ENCODE results near the gene PHTF2. TPM values are rescaled to one million over a fixed set of nuclear protein-coding genes. Genes with fewer than 3 reads are reported as not detected.

The PHTF2 gene
- total and polyA plus RNA-seq, 2 experiments from 2014 or later, result 13.3 to 26.9 TPM

GRCh38 chr7:77770316-77770715, 28.3 kb upstream of the PHTF2 start:
- no peak overlapping the region for H3K4me3 ChIP-seq
- no peak for TF ChIP-seq EZH2phosphoT487 (IDR thresholded peaks at IDR 0.05; ENCODE audit: low read depth, severe bottlenecking, unreplicated experiment)
- no peak for TF ChIP-seq EZH2 (IDR thresholded peaks at IDR 0.05; ENCODE audit: borderline replicate concordance)
- no peak for TF ChIP-seq CTCF (IDR thresholded peaks at IDR 0.05; ENCODE audit: poor library complexity)
- H3K79me2 ChIP-seq, result peaks cover 10% of the 10 kb centered on the region
- no peak overlapping the region for H2AFZ ChIP-seq
- no peak overlapping the region for H3K27ac ChIP-seq
- peaks cover 7% of the 10 kb centered on the region for H3K4me1 ChIP-seq (ENCODE audit: insufficient read depth)
- H3K4me2 ChIP-seq, result no peak overlapping the region
- H3K9me2 ChIP-seq (replicated peaks; ENCODE audit: insufficient read depth), result no peaks in the 10 kb centered on the region
- 95% methylated on average over 8 of the region's 8 CpGs for WGBS (ENCODE audit: low lambda C conversion rate, missing lambda C conversion rate)
- no peaks in the 10 kb centered on the region for H4K20me1 ChIP-seq (ENCODE audit: insufficient read depth, poor library complexity, severe bottlenecking)
- DNase-seq (ENCODE audit: low spot score), result no peak
- no peaks in the 10 kb centered on the region for H3K36me3 ChIP-seq (replicated peaks; ENCODE audit: insufficient read depth, low read depth)
- H3K9me3 ChIP-seq (ENCODE audit: low read depth), result no peaks in the 10 kb centered on the region
- no peaks in the 10 kb centered on the region for H3K27me3 ChIP-seq

- TF ChIP-seq EZH2phosphoT487 (IDR thresholded peaks at IDR 0.05; ENCODE audit: low read depth, severe bottlenecking, unreplicated experiment) (no peak), CTCF (IDR thresholded peaks at IDR 0.05; ENCODE audit: poor library complexity) (no peak), EZH2 (IDR thresholded peaks at IDR 0.05; ENCODE audit: borderline replicate concordance) (no peak)
- no peak overlapping the region for H3K27ac ChIP-seq
- H2AFZ ChIP-seq, result no peak overlapping the region
- no peak overlapping the region for H3K4me3 ChIP-seq
- H3K9me3 ChIP-seq (ENCODE audit: low read depth), result no peaks in the 10 kb centered on the region
- H4K20me1 ChIP-seq (ENCODE audit: insufficient read depth, poor library complexity, severe bottlenecking), result no peaks in the 10 kb centered on the region
- no peaks in the 10 kb centered on the region for H3K9me2 ChIP-seq (replicated peaks; ENCODE audit: insufficient read depth)
- H3K79me2 ChIP-seq, result peaks cover 11% of the 10 kb centered on the region
- no peaks in the 10 kb centered on the region for H3K36me3 ChIP-seq (replicated peaks; ENCODE audit: insufficient read depth, low read depth)
- no peak overlapping the region for H3K4me2 ChIP-seq
- DNase-seq (ENCODE audit: low spot score), result no peak
- no peaks in the 10 kb centered on the region for H3K27me3 ChIP-seq
- H3K4me1 ChIP-seq (ENCODE audit: insufficient read depth), result no peaks in the 10 kb centered on the region
These were observed 26.7 kb upstream of the PHTF2 start for GRCh38 chr7:77771901-77772300.

GRCh38 chr7:77778535-77778934, 20.0 kb upstream of the PHTF2 start:
- H3K9me3 ChIP-seq (ENCODE audit: low read depth), result no peaks in the 10 kb centered on the region
- H3K4me3 ChIP-seq, result no peak overlapping the region
- H4K20me1 ChIP-seq (ENCODE audit: insufficient read depth, poor library complexity, severe bottlenecking), result no peaks in the 10 kb centered on the region
- H2AFZ ChIP-seq, result no peak overlapping the region
- no peak for TF ChIP-seq EZH2 (IDR thresholded peaks at IDR 0.05; ENCODE audit: borderline replicate concordance)
- TF ChIP-seq EZH2phosphoT487 (IDR thresholded peaks at IDR 0.05; ENCODE audit: low read depth, severe bottlenecking, unreplicated experiment), result no peak
- TF ChIP-seq CTCF (IDR thresholded peaks at IDR 0.05; ENCODE audit: poor library complexity), result no peak
- 98% methylated on average over 2 of the region's 2 CpGs for WGBS (ENCODE audit: low lambda C conversion rate, missing lambda C conversion rate)
- H3K27ac ChIP-seq, result no peak overlapping the region
- peaks cover 3% of the 10 kb centered on the region for H3K36me3 ChIP-seq (replicated peaks; ENCODE audit: insufficient read depth, low read depth)
- no peaks in the 10 kb centered on the region for H3K27me3 ChIP-seq
- H3K4me2 ChIP-seq, result no peak overlapping the region
- no peak for DNase-seq (ENCODE audit: low spot score)
- H3K9me2 ChIP-seq (replicated peaks; ENCODE audit: insufficient read depth), result no peaks in the 10 kb centered on the region
- H3K79me2 ChIP-seq, result peaks cover 3% of the 10 kb centered on the region
- H3K4me1 ChIP-seq (ENCODE audit: insufficient read depth), result no peaks in the 10 kb centered on the region

GRCh38 chr7:77782383-77782782, 16.2 kb upstream of the PHTF2 start:
- Histone ChIP-seq H3K4me2 (no peak overlapping the region), H3K27me3 (no peaks in the 10 kb centered on the region), H3K9me2 (replicated peaks; ENCODE audit: insufficient read depth) (no peaks in the 10 kb centered on the region), H3K4me1 (ENCODE audit: insufficient read depth) (no peaks in the 10 kb centered on the region), H3K36me3 (replicated peaks; ENCODE audit: insufficient read depth, low read depth) (peaks cover 3% of the 10 kb centered on the region), H2AFZ (no peak overlapping the region), H3K4me3 (no peak overlapping the region), H3K79me2 (no peaks in the 10 kb centered on the region), H4K20me1 (ENCODE audit: insufficient read depth, poor library complexity, severe bottlenecking) (no peaks in the 10 kb centered on the region), H3K9me3 (ENCODE audit: low read depth) (no peaks in the 10 kb centered on the region), H3K27ac (no peak overlapping the region)
- no peak for TF ChIP-seq CTCF (IDR thresholded peaks at IDR 0.05; ENCODE audit: poor library complexity)
- TF ChIP-seq EZH2phosphoT487 (IDR thresholded peaks at IDR 0.05; ENCODE audit: low read depth, severe bottlenecking, unreplicated experiment), result no peak
- TF ChIP-seq EZH2 (IDR thresholded peaks at IDR 0.05; ENCODE audit: borderline replicate concordance), result no peak
- no peak for DNase-seq (ENCODE audit: low spot score)
- WGBS (ENCODE audit: low lambda C conversion rate, missing lambda C conversion rate), result 95% methylated on average over 4 of the region's 4 CpGs

All from hepatocyte (in vitro differentiated cells).